PC-9 (cell line): Measurements from ENCODE around the gene TRPM6. TPM values are rescaled to one million over a fixed set of nuclear protein-coding genes. Genes with fewer than 3 reads are reported as not detected.

Experiments used
- BruUV-seq: library from RNA; stranded (reverse); fragments of 400-500 nt; replicated peaks from 2 replicates; lab custom pipeline; 2021; lab: Mats Ljungman, UMichigan
- CTCF ChIA-PET: fragments of 300-600 bp; sonication (Branson Sonifier 250); formaldehyde crosslinking; loops from one replicate; lab custom pipeline; 2022; ENCODE audit warnings: antibody characterized with exemption; lab: Charles Lee
- POLR2A ChIA-PET: fragments of 300-600 bp; sonication (Branson Sonifier 250); formaldehyde crosslinking; loops from one replicate; lab custom pipeline; 2022; ENCODE audit warnings: antibody characterized with exemption; ENCODE audit not compliant: unreplicated experiment; lab: Charles Lee
- DNase-seq, 2 experiments: peaks; one replicate each; pipeline versions ENCODE4 v3.0.0 to v3.0.0-alpha.2; 2015 to 2022; ENCODE audit warnings: mixed read lengths in 1 of 2
- H2AFZ ChIP-seq: fragments of 200-600 bp; sonication (generic); 2 replicates; pipeline ENCODE4 v1.8.1; 2017; ENCODE audit warnings: antibody characterized with exemption
- H3F3A ChIP-seq: fragments of 200-600 bp; sonication (generic); 2 replicates; pipeline ENCODE4 v1.8.1; 2017; ENCODE audit warnings: antibody characterized with exemption, mild to moderate bottlenecking, low read depth; ENCODE audit not compliant: insufficient read depth
- H3K27ac ChIP-seq: fragments of 200-600 bp; sonication (generic); 2 replicates; pipeline ENCODE4 v1.6.1; 2016; ENCODE audit warnings: mixed run types
- H3K27me3 ChIP-seq: fragments of 200-600 bp; sonication (generic); 2 replicates; pipeline ENCODE4 v1.6.1; 2016; ENCODE audit warnings: low read depth, mixed run types; ENCODE audit not compliant: insufficient read depth
- H3K36me3 ChIP-seq: fragments of 200-600 bp; sonication (generic); 2 replicates; pipeline ENCODE4 v1.6.1; 2016; ENCODE audit warnings: low read depth, mixed run types
- H3K4me1 ChIP-seq: fragments of 200-600 bp; sonication (generic); replicated peaks from 2 replicates; pipeline ENCODE4 v1.6.1; 2016; ENCODE audit warnings: mixed run types; ENCODE audit not compliant: insufficient read depth
- H3K4me2 ChIP-seq: fragments of 200-600 bp; sonication (generic); 2 replicates; pipeline ENCODE4 v1.6.1; 2017; ENCODE audit warnings: mixed run types
- H3K4me3 ChIP-seq: fragments of 200-600 bp; sonication (generic); 2 replicates; pipeline ENCODE4 v1.6.1; 2016; ENCODE audit warnings: mixed run types
- H3K79me2 ChIP-seq: fragments of 200-600 bp; sonication (generic); 2 replicates; pipeline ENCODE4 v1.6.1; 2017; ENCODE audit warnings: low read depth, mixed run types
- H3K9me2 ChIP-seq: fragments of 200-600 bp; sonication (generic); 2 replicates; pipeline ENCODE4 v1.8.1; 2017; ENCODE audit warnings: mild to moderate bottlenecking; ENCODE audit not compliant: insufficient read depth
- H3K9me3 ChIP-seq: fragments of 200-600 bp; sonication (generic); 2 replicates; pipeline ENCODE4 v1.8.1; 2016; ENCODE audit warnings: low read depth; ENCODE audit not compliant: insufficient read depth
- H4K20me1 ChIP-seq: fragments of 200-600 bp; sonication (generic); 2 replicates; pipeline ENCODE4 v1.8.1; 2017; ENCODE audit not compliant: insufficient read depth
- CTCF ChIP-seq: fragments of 200-600 bp; sonication (generic); conservative IDR thresholded peaks from 2 replicates; pipeline ENCODE4 v1.6.1; 2017; ENCODE audit warnings: mixed run types, antibody characterized with exemption, mild to moderate bottlenecking, moderate library complexity
- EZH2 ChIP-seq: fragments of 200-600 bp; sonication (generic); IDR thresholded peaks from 2 replicates; pipeline ENCODE4 v1.8.0; 2017; ENCODE audit warnings: antibody characterized with exemption, low read depth
- intact Hi-C: fragments of 100-400 bp; cut with micrococcal nuclease; formaldehyde crosslinking; loops from one replicate; pipeline ENCODE4 v1.10.0; 2022; ENCODE audit not compliant: unreplicated experiment
- total RNA-seq: library from RNA; stranded (reverse); gene quantifications from 2 replicates; pipeline ENCODE4 v1.2.3, GENCODE V29; 2021

Gene TRPM6
- total RNA-seq, 1 experiment from 2014 or later, result 0.09 TPM

GRCh38 chr9:74711341-74711740, 176.4 kb downstream of the TRPM6 start:
- Histone ChIP-seq H3K9me3 (no peaks in the 10 kb centered on the region), H3K79me2 (no peaks in the 10 kb centered on the region), H3K4me3 (no peak overlapping the region), H3K27ac (no peak overlapping the region), H2AFZ (no peak overlapping the region), H4K20me1 (no peaks in the 10 kb centered on the region), H3K9me2 (no peaks in the 10 kb centered on the region; the same call in 1 of the 2 replicates), H3F3A (no peaks in the 10 kb centered on the region), H3K4me2 (no peak overlapping the region), H3K36me3 (no peaks in the 10 kb centered on the region), H3K4me1 (no peaks in the 10 kb centered on the region), H3K27me3 (no peaks in the 10 kb centered on the region)
- ChIA-PET CTCF (no interaction called here), POLR2A (no interaction called here)
- intact Hi-C loops, result loop anchor here (10.0 kb wide), 1 partner anchor 67 kb away; no protein-coding TSS in a partner anchor
- no TSS peak for BruUV-seq
- DNase-seq, result no peak
- no peak for TF ChIP-seq EZH2
- no peak for TF ChIP-seq CTCF

- intact Hi-C loops, result no loop called here
- BruUV-seq, result no TSS peak
Measured at GRCh38 chr9:74697535-74697934, 190.2 kb downstream of the TRPM6 start.

GRCh38 chr9:74696520-74696919, 191.2 kb downstream of the TRPM6 start:
- intact Hi-C loops, result no loop called here
- Histone ChIP-seq H3K4me1 (no peaks in the 10 kb centered on the region), H3K9me2 (no peaks in the 10 kb centered on the region), H2AFZ (no peak overlapping the region), H3K4me2 (no peak overlapping the region), H3K79me2 (no peaks in the 10 kb centered on the region), H3K4me3 (no peak overlapping the region), H3K27me3 (no peaks in the 10 kb centered on the region), H3K9me3 (no peaks in the 10 kb centered on the region), H3F3A (no peaks in the 10 kb centered on the region), H3K36me3 (no peaks in the 10 kb centered on the region), H4K20me1 (no peaks in the 10 kb centered on the region), H3K27ac (no peak overlapping the region)
- TF ChIP-seq EZH2, result no peak
- TF ChIP-seq CTCF, result 0 out of 2 replicates have a peak, but pooled peaks have one; percentile 15
- ChIA-PET POLR2A (no interaction called here), CTCF (no interaction called here)
- no peak for DNase-seq
- BruUV-seq, result no TSS peak

More at GRCh38 chr9:74697535-74697934, 190.2 kb downstream of the TRPM6 start:
- ChIA-PET CTCF (no interaction called here), POLR2A (no interaction called here)
- no peak overlapping the region for H3K4me2 ChIP-seq
- H2AFZ ChIP-seq, result no peak overlapping the region
- DNase-seq, result no peak
- no peaks in the 10 kb centered on the region for H3K79me2 ChIP-seq
- no peak overlapping the region for H3K4me3 ChIP-seq
- H3K27ac ChIP-seq, result no peak overlapping the region
- H3K36me3 ChIP-seq, result no peaks in the 10 kb centered on the region
- H4K20me1 ChIP-seq, result no peaks in the 10 kb centered on the region
- TF ChIP-seq CTCF, result no peak
- TF ChIP-seq EZH2, result no peak
- no peaks in the 10 kb centered on the region for H3K9me3 ChIP-seq
- H3K9me2 ChIP-seq, result no peaks in the 10 kb centered on the region
- H3K4me1 ChIP-seq, result no peaks in the 10 kb centered on the region
- H3K27me3 ChIP-seq, result no peaks in the 10 kb centered on the region
- H3F3A ChIP-seq, result no peaks in the 10 kb centered on the region
